Measurements from ENCODE around the gene HPCAL1.

GRCh38 chr2:10475221-10475722, 172.6 kb downstream of the HPCAL1 start:
- TF ChIP-seq, protein P1, sequence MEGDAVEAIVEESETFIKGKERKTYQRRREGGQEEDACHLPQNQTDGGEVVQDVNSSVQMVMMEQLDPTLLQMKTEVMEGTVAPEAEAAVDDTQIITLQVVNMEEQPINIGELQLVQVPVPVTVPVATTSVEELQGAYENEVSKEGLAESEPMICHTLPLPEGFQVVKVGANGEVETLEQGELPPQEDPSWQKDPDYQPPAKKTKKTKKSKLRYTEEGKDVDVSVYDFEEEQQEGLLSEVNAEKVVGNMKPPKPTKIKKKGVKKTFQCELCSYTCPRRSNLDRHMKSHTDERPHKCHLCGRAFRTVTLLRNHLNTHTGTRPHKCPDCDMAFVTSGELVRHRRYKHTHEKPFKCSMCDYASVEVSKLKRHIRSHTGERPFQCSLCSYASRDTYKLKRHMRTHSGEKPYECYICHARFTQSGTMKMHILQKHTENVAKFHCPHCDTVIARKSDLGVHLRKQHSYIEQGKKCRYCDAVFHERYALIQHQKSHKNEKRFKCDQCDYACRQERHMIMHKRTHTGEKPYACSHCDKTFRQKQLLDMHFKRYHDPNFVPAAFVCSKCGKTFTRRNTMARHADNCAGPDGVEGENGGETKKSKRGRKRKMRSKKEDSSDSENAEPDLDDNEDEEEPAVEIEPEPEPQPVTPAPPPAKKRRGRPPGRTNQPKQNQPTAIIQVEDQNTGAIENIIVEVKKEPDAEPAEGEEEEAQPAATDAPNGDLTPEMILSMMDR (IDR thresholded peaks at IDR 0.05): no peak
- no peak for TF ChIP-seq EZH2 (IDR thresholded peaks at IDR 0.05)

Measured in neural progenitor cell (in vitro differentiated cells).